Measurements from ENCODE around the gene ACCSL. TPM values are rescaled to one million over a fixed set of nuclear protein-coding genes. Genes with fewer than 3 reads are reported as not detected.

Gene ACCSL
- total and polyA plus RNA-seq, 8 donors, result not detected

DNA sequence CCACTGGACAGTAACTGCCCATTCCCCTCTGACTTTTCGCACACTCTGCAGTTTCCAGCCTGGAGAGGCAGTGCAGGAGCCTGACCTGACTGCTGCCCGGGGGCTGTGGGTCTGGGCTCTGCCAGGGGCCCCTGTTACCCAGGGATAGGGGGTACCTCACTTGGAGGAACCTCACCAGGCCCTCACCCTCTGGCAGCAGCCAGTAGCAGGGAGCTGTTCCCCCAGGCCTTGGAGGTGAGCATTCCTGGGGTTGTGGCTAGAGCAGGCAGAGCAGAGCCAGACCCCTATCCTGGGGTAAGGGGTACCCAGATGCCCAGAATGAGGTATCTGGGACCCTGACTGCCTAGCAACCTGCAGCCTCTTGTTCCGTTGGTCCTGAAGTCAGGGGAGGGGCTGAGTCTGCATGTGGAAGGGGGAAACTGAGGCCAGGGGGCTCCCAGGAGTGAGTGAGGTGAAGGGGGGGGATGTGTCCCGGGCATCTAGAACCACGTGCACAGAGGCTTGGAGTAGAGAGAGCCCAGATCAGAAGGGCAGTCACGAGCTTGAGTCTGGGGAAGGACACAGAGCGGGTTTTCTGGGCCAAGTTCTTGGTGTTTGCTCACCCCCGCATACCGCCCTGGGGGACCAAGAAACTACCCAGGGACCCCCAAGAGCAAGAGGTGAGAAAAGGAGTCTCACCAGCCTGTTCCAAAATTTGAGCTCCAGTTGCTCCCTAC lies 43.9 kb upstream of the ACCSL start:
- WGBS, 5 donors, result 83 to 91% (median 87%) methylated on average over 8 to 9 of the region's 9 CpGs
- intact Hi-C loops (cut with DNase I; ENCODE audit: low total_unique reads), result no loop called here
- DNase-seq, result peak in 1 of 2 donors; percentile 16

DNA sequence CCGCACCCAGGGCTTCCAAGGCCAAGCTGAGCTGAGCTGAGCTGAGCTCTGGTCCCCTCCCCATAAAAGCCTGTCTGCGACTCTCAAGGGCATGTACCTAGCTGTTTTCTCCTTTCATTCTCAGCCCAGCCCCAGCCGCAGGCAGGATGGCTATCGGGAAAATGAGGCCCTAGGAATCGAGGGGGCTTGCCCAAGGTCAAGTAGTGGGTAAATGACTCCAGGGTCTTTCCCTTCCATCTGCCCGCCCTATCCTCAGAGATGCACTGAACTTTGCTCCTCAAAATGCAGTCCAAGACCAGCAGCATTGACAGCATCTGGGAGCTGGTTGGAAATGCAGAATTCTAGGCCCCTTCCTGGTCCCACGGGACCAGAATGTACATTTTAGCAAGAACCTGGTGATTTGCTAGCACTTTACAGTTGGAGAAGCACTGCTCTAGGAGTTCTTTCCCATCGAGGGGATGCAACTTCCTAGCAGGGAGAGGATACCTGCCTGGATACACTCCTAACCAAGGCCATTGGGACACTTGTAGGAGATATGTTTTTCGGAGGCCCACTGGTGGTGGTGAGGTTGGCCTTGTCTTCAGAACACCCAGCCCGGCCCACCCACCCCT lies 43.2 kb upstream of the ACCSL start:
- Histone ChIP-seq H3K36me3 (no peaks in the 10 kb centered on the region), H3K9me3 (no peaks in the 10 kb centered on the region), H3K4me3 (no peak overlapping the region), H3K27ac (no peak overlapping the region), H3K27me3 (peaks cover 0 to 5% (median 0%) of the 10 kb centered on the region in 3 donors), H3K4me1 (peaks cover 0 to 11% (median 4%) of the 10 kb centered on the region in 4 donors)
- peak in 1 of 2 donors; percentile 15 for DNase-seq
- no peak for TF ChIP-seq EP300 (IDR thresholded peaks at IDR 0.05)
- no peak for TF ChIP-seq POLR2A (IDR thresholded peaks at IDR 0.05)
- no peak for TF ChIP-seq POLR2AphosphoS5 (IDR thresholded peaks at IDR 0.05)
- TF ChIP-seq, protein P1, sequence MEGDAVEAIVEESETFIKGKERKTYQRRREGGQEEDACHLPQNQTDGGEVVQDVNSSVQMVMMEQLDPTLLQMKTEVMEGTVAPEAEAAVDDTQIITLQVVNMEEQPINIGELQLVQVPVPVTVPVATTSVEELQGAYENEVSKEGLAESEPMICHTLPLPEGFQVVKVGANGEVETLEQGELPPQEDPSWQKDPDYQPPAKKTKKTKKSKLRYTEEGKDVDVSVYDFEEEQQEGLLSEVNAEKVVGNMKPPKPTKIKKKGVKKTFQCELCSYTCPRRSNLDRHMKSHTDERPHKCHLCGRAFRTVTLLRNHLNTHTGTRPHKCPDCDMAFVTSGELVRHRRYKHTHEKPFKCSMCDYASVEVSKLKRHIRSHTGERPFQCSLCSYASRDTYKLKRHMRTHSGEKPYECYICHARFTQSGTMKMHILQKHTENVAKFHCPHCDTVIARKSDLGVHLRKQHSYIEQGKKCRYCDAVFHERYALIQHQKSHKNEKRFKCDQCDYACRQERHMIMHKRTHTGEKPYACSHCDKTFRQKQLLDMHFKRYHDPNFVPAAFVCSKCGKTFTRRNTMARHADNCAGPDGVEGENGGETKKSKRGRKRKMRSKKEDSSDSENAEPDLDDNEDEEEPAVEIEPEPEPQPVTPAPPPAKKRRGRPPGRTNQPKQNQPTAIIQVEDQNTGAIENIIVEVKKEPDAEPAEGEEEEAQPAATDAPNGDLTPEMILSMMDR (IDR thresholded peaks at IDR 0.05), result no peak
- intact Hi-C loops (cut with DNase I; ENCODE audit: low total_unique reads), result no loop called here
- 81 to 85% (median 85%) methylated on average over 9 to 10 of the region's 10 CpGs for WGBS, 5 donors

More for the DNA sequence above, 43.9 kb upstream of the ACCSL start:
- peaks cover 0 to 5% (median 0%) of the 10 kb centered on the region in 3 donors for H3K27me3 ChIP-seq
- H3K4me1 ChIP-seq, result peaks cover 0 to 11% (median 4%) of the 10 kb centered on the region in 4 donors
- H3K36me3 ChIP-seq, result no peaks in the 10 kb centered on the region
- no peak overlapping the region for H3K4me3 ChIP-seq
- H3K27ac ChIP-seq, result no peak overlapping the region
- no peak for TF ChIP-seq EP300 (IDR thresholded peaks at IDR 0.05)
- TF ChIP-seq POLR2A (IDR thresholded peaks at IDR 0.05), result no peak
- no peak for TF ChIP-seq POLR2AphosphoS5 (IDR thresholded peaks at IDR 0.05)
- TF ChIP-seq, protein P1 (IDR thresholded peaks at IDR 0.05), result no peak
- no peaks in the 10 kb centered on the region for H3K9me3 ChIP-seq

DNA sequence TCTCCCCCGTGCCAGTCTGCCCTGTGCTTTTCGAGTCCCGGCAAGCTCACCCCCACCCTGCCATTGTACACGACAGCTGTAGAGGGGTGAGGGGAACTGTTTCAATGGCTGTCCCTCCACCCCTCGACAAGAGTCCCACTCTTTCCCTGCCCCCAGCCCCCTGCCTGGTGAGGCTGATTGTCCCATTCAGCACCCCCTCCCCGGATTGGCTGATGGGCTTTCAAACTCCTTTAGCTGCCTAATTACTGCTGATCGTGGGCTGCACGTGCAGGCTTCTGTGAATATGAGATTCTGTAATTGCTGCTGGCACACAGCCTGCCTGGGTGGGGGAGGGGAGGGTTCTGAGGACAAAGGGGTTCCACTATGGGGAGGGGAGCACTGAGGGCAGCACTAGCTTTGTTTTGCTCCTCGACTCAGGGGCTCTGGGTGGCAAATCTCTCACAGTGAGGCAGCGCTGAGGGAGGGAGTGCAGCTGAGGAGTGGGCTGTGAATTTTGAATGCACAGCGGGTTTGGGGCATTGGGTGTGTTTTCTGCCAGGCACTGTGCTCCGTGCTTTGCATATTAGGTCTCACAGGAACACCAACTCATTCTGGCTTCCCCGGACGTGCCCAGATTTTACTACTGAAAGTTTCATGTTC lies 42.6 kb upstream of the ACCSL start:
- 45 to 56% (median 51%) methylated on average over 14 of the region's 14 CpGs for WGBS, 5 donors
- H3K9me3 ChIP-seq, result no peaks in the 10 kb centered on the region
- DNase-seq, result peak; percentile 23 to 72
- no peaks in the 10 kb centered on the region for H3K36me3 ChIP-seq
- H3K27ac ChIP-seq, result no peak overlapping the region
- peaks cover 0 to 11% (median 4%) of the 10 kb centered on the region in 4 donors for H3K4me1 ChIP-seq
- no peak overlapping the region for H3K4me3 ChIP-seq
- H3K27me3 ChIP-seq, result peaks cover 0 to 5% (median 0%) of the 10 kb centered on the region in 3 donors
- intact Hi-C loops (cut with DNase I; ENCODE audit: low total_unique reads), result no loop called here
- TF ChIP-seq POLR2A (IDR thresholded peaks at IDR 0.05), result no peak
- TF ChIP-seq, protein P1 (IDR thresholded peaks at IDR 0.05), result no peak
- TF ChIP-seq POLR2AphosphoS5 (IDR thresholded peaks at IDR 0.05), result no peak
- no peak for TF ChIP-seq EP300 (IDR thresholded peaks at IDR 0.05)

DNA sequence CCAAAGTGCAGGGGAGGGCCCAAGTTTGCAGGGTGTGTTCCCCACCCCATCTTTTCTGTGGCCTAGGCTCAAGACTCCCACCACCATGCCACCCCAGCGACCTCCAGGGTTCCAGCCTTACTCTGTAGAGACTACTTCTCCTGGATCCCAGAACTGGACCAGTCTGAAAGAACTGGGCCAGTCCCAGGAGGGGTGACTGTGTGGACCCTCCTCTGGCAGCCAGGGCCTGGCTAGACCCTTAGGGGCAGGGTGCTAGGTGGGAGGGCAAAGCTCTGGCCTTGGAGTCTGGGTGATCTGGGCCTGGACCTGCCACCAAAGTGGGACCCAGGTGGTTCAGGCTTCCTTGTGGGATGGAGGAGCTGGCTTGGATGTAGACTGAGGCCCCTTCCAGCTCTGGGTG lies 41.8 kb upstream of the ACCSL start:
- WGBS, 5 donors, result 83 to 100% (median 94%) methylated on average over 1 of the region's 1 CpG
- DNase-seq, result peak in 1 of 2 donors; percentile 11
- Histone ChIP-seq H3K4me1 (peaks cover 0 to 13% (median 4%) of the 10 kb centered on the region in 4 donors), H3K4me3 (no peak overlapping the region), H3K9me3 (no peaks in the 10 kb centered on the region), H3K27me3 (peaks cover 0 to 5% (median 0%) of the 10 kb centered on the region in 3 donors), H3K36me3 (no peaks in the 10 kb centered on the region), H3K27ac (no peak overlapping the region)
- TF ChIP-seq POLR2AphosphoS5 (IDR thresholded peaks at IDR 0.05), result no peak
- TF ChIP-seq EP300 (IDR thresholded peaks at IDR 0.05), result no peak
- no peak for TF ChIP-seq POLR2A (IDR thresholded peaks at IDR 0.05)
- TF ChIP-seq, protein P1 (IDR thresholded peaks at IDR 0.05), result no peak
- intact Hi-C loops (cut with DNase I; ENCODE audit: low total_unique reads), result no loop called here
